HG02610 (cell line): ENCODE data around the gene ADRM1.

ENCODE experiments used
- ATAC-seq: cut with Tn5 transposase; IDR thresholded peaks from one replicate; pipeline ENCODE4 v1.9.1; 2021; ENCODE audit warnings: mild to moderate bottlenecking, moderate library complexity; ENCODE audit not compliant: unreplicated experiment

ADRM1 gene

DNA sequence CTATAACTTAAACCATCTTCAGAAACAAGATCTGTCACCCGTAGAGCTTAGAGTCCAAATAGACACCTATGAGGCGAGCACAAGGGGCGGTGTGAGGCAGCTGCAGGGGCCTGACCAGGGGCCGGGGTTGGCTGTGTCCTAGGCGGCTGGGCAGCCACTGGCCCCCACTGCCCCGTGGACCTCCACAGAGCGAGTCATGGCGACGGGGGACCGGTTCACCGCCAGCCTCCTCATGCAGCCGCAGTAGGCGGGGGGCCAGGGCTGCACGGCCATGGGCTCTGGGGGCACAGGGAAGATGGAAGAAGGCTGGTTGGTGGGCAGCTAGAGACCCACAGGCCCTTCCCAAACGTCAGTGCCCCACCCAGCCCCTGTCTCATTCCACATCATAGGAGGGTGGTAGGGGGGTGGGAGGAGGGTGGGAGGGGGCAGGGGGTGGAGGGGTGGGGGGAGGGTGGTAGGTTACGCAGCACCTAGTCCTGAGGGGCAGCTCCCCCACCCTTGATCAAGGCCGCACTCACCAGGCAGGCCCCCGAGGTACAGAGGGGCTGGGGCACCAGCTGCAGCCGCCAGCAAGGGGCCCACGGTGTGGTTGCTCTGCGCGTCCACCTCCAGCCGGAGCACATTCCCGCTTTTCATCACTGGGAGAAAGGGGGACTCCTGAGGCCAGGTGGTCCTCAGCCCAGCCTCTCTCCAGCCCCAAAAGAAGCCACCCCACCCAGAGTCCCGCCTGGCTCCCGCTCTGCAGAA lies 6.6 kb downstream of the ADRM1 start:
- no peak for ATAC-seq

DNA sequence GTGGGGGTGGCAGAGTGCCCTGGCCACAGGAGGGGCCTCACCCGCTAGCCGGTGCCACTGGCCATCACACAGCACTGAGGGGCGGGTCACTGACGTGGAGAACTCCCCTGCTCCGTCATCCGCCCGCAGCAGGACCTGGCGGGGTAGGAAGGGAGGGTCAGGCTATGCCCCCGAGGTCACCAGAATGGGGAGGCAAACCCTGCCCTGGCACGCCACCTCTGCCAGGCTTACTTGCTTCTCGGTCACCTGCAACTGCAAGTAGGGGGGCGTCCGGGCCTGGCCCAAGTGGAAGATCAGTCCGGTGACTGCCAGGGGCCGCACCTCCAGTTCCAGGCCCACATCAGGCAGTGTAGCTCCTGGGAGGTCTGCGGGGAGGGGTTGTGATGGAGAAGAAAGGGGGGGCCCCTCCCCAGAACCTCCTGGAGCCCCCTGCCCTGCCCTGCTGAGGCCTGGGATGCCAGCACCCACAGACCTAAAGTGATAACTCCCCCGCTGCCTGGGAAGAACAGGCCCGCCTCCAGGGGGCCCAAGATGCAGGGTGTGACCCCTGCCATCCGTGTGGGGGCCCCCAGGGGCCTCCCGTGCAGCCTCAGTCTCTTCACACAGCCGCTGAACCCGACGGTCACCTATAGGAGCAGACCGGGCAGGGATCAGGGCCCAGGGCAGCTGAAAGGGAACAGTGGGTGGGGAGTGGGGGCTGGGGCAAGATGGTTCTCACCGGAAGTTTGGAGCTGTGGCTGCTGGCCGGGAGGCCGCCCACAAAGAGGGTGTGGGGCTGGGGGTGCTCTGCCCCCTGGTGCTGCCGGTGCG lies 7.4 kb downstream of the ADRM1 start:
- ATAC-seq: no peak

DNA sequence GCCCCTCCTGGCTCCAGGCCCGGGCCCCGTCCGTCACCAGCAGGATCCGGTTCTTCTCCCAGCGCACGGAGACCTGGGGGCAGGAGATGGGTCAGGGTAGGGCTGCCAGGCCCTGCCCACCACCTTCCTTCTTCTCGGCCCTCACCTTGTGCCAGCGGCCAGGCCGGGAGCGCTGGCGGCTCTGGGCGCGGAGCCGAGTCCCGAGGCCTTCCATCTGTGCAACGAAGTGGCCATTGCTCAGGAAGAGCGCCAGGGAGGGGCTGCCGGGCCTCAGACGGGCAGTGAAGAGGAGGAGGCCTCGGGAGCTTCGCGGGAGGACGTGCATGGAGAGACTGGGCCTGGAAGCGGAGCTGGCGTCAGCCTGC lies 7.9 kb downstream of the ADRM1 start:
- ATAC-seq: no peak

DNA sequence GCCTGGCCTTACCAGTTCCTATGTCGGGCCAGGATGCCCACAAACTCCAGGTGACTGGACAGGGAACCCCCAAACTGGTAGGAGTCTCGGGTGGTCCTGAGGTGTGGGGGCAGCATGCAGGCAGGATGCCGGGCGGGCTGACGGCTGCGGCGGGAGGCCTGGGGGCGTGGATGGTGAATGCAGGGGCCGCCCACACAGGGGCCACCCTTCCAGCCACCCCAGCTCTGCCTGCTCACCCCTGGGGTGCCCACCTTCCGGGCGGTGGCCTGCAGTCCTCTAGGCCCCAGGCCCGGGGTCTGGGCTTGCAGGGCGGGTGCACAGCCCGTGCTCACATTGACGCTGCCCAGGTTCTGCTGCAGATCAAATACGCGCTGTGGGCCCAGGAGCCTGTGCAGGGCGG lies 8.4 kb downstream of the ADRM1 start:
- ATAC-seq: no peak

DNA sequence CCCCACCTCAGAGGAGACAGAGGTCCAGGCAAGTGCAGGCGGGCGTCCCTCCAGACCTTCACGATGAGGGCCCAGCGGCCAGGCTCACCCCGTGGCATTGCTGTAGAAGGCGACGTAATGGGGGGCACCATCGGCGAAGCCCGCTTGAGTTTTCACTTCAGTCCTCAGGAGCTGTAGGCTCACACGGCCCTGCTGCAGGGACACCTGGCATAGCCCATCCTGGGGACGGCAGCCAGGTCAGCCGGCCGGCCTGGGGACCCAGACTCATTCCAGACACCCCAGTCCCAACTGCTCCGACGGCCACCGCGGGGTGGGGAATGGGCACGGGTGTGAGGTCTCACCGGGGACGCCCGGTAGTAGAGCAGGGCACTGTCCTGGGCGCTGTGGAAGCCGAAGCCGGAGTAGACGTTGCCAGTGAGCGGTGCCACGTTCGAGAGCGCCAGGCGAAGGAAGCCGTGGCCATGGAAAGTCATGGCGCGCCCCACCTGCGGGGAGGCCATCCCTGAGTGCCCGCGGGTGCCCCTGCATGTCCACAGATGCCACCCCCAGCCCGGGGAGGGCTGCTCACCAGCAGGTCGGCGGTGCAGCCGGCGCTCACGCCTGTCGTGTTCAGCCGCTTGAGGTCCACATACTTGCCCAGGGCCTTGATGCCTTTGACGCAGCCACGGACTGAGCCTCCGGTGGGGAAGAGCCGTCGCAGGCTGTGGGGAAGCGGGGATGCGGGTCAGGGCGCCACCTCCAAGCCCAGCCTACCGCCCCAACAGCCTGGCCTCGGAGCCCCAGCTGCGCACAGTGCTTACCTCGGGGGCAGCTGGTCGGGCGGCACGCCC lies 9.2 kb downstream of the ADRM1 start:
- ATAC-seq: no peak

DNA sequence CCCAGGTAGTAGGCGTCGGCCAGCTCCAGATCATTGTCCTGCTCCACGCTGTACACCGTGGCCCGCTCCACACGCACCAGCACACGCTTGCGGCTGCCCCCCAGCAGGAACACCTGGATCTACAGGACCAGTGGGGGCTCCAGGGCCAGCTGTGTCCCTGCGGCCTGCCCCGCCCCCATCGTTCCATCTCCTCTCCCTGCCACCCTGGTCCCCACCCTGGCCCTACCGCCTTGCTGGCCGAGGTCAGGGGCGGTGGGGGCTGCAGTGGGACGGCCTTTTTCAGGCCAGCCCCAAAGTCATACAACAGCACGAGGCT lies 9.8 kb downstream of the ADRM1 start:
- no peak for ATAC-seq

DNA sequence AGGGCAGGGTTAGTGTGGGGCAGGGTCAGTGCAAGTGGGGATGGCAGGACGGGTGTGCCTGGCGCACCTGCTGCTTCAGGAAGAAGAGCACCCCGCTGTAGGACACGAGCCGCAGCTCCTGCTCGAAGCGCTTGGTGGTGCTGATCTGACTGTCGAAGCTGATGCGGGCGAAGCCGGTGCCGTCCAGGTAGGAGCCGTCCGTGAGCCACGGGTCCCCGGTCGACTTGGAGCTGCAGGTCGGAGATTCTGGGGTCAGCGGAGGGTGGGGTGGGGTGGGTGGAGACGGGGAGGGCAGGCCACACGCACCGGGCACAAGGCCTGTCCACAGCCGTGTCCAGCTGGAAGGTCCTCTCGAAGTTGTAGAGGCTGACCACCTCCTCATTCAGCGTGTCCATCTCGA lies 10.2 kb downstream of the ADRM1 start:
- ATAC-seq: no peak

DNA sequence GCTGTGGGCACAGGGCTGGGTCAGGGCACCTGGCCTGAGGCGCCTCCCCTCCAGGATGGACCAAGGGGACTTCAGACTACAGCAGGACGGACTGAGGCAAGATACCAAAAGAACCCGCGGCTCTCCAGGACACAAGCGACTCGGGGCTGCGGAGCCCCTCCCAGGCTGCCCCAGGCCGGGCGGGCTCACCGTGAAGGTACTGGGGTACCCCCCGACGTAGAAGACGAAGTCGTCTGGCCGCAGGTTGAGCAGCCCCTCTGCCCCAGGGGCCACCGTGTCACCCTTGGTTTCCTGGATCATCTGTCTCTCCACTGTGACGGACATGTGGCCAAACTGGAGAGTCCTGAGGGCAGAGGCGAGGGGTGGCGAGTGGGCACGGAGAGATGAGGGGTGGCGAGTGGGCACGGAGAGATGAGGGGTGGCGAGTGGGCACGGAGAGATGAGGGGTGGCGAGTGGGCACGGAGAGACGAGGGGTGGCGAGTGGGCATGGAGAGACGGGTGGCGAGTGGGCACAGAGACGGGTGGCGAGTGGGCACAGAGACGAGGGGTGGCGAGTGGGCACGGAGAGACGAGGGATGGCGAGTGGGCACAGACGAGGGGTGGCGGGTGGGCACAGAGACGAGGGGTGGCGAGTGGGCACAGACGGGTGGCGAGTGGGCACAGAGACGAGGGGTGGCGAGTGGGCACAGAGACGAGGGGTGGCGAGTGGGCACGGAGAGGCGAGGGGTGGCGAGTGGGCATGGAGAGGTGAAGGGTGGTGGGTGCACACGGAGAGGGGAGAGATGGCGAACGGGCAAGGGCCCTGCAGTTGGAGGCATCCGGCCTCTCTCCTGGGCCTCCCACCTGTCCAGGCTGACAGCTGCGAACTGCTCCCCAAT lies 10.9 kb downstream of the ADRM1 start:
- no peak for ATAC-seq

DNA sequence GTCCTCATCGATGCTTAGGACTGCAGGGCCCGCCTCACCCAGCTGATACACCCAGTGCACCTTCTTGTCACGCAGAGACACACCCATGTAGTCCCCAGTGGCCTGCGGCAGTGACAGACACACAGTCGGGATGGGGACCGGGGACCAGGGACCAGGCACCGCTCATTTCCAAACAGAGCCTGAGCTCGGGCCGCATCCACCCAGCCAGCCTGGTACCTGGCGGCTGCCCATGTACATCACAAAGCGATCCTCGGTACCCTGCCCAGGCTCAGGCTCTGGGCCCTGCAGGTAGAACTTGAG lies 11.5 kb downstream of the ADRM1 start:
- ATAC-seq: no peak

DNA sequence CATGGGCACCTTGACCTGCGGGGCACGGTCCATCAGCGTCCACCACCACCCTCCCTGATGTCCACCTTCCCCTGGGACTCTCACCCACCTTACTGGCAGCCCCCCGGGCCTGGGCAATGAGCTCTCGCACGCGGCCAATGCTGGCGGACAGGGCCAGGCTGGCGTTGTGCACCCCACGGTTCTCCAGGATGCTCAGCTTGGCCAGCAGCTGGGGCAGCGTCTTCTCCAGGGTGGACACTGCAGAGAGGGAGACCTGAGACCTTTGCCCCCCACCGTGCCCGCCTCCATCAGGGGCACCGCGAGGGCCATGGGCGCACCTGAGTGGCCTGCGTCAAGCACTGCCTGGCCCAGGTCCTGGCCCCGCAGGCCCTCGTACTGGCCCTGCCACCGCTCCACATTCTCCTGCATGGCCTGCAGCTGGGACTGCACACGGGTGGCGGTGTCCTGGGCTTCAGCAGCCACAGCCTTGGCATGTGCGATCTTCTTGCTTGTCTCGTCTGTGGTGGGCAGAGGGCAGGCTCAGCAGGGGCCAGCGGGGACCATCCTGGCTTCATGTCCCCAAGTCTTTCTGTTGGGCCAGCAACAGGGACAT lies 12.0 kb downstream of the ADRM1 start:
- no peak for ATAC-seq

DNA sequence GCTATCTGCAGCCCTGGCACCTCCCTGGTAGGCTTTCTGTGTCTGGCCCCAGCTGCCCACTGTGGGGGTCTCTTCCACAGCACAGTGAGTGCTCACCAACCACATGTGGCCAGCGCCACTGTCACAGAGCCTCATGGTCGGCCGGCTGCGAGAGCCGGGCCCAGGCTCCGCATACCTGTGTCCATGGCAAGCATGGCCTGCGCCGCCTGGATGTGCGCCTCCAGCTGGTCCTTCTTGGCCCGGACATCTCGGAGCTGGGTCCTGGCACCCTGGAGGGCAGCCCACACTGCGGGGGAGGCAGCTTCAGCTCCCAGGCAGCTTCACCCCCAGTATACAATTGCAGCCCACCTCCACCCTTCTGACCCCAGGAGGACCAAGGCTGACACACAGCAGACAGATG lies 13.0 kb downstream of the ADRM1 start:
- ATAC-seq: no peak

DNA sequence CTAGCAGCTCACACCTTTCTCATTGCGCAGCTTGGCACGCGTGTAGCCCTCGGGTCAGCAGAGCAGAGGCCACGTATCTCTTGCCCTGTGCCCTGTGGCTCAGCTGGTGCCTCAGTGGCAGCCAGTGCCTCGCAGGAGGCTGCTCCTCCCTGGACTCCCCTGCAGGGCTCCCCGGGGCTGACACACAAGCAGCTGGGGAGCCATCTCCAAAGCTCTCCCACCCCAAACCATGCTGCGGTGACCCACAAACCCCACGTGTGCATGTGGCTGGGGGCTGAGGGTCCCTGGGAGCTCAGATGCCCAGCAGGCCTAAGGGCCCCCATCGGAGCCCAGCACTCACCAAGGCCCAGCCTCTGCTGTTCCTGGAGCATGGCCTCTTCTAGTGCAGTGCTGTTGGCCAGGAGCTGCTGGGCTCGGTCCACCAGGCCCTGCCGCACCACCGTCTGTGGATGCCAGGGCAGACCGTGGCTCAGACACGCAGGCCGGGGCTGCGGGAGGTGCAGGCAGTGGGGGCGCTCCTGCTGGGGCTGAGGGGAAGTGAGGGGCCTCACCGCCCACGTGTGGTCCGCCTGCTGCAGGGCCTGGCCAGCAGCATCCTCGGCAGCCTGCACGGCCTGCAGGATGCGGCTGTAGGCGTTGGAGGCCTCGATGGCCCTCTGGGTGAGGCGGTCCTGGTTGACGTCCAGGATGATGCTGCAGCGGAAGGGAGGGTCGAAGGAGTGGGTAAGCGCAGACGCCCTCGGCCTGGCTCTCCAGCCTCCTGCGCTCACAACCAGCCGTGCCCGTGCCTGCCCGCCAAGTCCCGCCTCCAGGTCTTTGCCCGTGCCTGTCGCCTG lies 13.8 kb downstream of the ADRM1 start:
- no peak for ATAC-seq

DNA sequence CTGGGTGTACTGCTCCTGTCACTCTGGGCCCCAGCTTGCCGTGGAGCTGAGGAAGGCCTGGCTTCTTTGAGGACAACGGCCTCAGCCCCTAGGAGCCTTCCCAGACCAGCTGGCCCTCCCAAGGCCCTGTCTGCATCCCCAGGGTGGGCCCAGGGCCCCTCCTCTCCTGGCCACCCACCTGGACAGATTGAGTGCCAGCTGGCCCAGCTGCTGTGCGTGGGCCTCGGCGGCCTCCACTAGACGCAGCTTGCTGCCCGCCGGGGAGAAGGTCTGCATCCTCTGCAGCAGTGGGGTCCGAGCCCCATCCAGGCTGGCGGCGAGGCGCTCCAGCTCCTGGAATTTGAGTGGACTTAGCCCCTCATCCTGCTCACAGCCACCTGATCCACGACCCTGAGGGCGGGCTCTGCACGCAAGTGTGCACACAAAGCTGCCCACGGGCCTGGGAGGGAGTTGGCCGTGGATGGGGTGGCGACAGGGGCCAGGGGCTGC lies 14.4 kb downstream of the ADRM1 start:
- no peak for ATAC-seq

DNA sequence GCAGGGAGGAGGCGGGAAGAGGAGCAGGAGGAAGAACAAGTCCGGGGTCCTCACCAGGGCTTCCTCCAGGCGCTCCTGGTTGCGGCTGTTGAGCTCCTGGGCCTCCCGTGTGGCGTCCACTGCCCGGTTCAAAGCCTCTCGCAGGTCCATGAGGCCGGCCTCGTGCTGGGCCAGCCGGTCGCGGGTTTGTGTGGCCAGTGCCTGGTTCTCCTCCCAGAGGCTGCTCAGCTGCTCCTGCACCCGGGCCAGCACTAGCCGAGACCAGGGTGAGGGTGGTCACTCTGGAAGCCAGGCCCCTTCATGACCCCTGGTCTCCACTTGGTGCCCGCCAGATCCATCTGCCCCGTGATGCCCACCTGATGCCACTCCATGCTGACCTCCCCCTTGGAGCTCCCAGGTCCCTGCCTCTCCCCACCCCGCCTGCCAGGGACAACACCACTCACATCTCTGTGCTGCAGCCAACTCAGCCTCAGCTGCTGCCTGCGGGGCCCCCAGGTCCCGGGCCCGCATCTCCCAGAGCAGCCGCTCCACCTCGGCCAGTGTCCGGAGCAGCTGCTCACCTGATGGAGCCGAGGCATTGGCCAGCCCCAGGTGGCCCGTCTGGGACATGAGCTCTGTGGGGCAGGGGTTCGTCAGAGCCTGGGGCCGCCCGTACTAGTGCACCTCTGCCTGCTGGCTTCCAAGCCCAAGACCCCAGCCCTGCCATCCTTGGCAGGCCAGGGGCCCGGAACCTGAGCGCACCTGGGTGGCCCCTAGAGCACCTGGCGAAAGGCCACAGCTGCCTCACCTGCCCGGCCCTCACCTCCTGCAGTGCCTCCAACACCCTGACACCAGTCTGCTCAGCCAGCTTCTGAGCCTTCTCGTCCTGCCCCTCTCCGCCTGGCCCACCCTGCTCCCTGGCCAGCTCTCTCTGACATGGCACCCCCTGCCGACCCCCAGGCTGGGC lies 15.9 kb downstream of the ADRM1 start:
- ATAC-seq: no peak

DNA sequence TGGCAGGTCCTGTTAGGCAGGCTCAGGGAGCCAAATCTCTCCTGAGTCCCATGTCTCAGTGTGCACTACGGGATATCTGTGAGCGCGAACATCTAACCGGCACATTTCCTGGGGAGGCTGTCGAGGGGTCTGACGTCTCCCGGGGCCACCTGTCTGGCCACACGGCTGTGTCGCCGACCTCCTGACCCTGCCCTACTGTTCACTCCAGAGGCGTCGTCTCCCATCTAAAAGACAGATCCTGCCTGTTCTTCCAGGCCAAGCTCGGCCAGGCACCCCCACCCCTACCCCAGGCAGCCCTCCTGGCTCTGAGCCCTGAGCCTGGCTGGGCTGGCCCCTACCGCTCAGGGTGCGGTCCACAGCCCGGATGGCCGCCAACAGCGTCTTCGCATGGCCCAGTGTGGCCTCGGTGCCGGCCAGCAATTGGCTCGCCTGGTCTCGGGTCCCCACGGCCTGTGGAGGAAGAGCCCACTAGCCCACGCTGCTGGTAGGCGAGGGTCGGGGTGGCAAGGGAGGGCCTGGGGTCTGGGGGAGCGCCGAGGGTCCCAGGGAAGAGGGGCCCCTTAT lies 16.6 kb downstream of the ADRM1 start:
- ATAC-seq: no peak

DNA sequence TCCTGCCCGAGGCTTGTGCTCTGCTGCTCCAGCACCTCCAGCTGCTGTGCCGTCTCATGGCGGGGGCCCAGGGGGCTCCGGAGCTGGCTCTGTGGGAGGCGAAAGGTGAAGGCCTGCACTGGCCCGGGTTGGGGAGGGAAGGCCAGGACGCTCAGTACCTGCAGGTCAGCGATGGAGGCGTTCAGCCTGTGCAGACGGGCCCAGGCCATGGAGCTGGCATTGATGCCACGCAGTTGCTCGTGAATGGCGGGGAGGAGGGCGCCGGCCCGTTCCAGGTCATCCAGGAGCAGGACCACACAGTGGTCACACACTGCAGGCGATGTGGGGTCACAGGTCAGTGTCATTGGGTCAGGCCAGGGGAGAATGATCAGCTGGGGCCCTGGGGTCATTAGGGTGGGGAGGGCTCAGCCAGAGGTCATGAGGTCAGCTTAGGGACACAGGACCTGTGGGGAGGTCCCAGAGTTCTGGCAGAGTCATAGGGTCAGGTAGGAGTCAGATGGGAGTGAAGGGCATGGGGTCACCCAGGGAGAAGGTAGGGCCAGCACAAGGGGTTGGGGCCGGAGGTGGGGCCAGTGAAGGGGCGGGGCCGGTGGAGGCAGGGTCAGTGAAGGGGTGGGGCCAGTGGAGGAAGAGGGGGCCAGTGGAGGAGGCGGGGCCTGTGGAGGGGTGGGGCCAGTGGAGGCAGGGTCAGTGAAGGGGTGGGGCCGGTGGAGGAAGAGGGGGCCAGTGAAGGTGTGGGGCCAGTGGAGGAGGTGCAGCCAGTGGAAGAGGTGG lies 18.0 kb downstream of the ADRM1 start:
- no peak for ATAC-seq

DNA sequence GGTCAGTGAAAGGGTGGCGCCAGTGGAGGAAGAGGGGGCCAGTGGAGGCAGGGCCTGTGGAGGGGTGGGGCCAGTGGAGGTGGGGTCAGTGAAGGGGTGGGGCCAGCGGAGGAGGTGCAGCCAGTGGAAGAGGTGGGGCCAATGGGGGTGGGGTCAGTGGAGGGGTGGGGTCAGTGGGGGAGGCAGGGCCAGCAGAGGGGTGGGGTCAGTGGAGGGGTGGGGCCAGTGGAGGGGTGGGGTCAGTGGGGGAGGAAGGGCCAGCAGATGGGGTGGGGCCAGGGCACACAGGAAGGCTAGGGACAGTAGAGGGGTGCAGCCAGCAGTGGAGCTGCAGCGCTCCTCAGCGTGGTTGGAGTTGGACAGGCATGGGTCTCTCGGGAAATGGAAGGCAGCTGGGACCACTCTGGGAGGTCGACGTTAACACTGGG lies 18.7 kb downstream of the ADRM1 start:
- no peak for ATAC-seq
